SJCRH30 (cell line): Measurements from ENCODE around the gene TNFAIP2. TPM values are rescaled to one million over a fixed set of nuclear protein-coding genes. Genes with fewer than 3 reads are reported as not detected.

Source experiments
- DNase-seq, 2 experiments: peaks; one replicate each; pipeline ENCODE4 v3.0.0-alpha.2; 2015 to 2020
- H3K27ac ChIP-seq: fragments of 250-450 bp; sonication (Bioruptor Pico); 2 replicates; pipeline ENCODE4 v1.5.1; 2020; ENCODE audit warnings: mild to moderate bottlenecking, moderate library complexity
- H3K27me3 ChIP-seq: fragments of 250-450 bp; sonication (Bioruptor Pico); 2 replicates; pipeline ENCODE4 v1.5.1; 2020; ENCODE audit warnings: mild to moderate bottlenecking, moderate library complexity
- H3K36me3 ChIP-seq: fragments of 250-450 bp; sonication (Bioruptor Pico); 2 replicates; pipeline ENCODE4 v1.5.1; 2020; ENCODE audit warnings: mild to moderate bottlenecking, moderate library complexity
- H3K4me1 ChIP-seq: fragments of 250-450 bp; sonication (Bioruptor Pico); 2 replicates; pipeline ENCODE4 v1.5.1; 2020; ENCODE audit warnings: mild to moderate bottlenecking, moderate library complexity
- H3K4me3 ChIP-seq: fragments of 250-450 bp; sonication (Bioruptor Pico); 2 replicates; pipeline ENCODE4 v1.5.1; 2020; ENCODE audit warnings: mild to moderate bottlenecking, moderate library complexity
- H3K9me3 ChIP-seq: fragments of 250-450 bp; sonication (Bioruptor Pico); replicated peaks from 2 replicates; pipeline ENCODE4 v1.5.1; 2020; ENCODE audit warnings: mild to moderate bottlenecking, moderate library complexity
- total RNA-seq: library from RNA; depleted of rRNA; stranded (reverse); fragments of >200 nt; shearing (Covaris generic); gene quantifications from 2 replicates; pipeline ENCODE4 v1.2.3, GENCODE V29; 2014

TNFAIP2 gene
- total RNA-seq, 1 experiment from 2014 or later = 5.9 TPM

DNA sequence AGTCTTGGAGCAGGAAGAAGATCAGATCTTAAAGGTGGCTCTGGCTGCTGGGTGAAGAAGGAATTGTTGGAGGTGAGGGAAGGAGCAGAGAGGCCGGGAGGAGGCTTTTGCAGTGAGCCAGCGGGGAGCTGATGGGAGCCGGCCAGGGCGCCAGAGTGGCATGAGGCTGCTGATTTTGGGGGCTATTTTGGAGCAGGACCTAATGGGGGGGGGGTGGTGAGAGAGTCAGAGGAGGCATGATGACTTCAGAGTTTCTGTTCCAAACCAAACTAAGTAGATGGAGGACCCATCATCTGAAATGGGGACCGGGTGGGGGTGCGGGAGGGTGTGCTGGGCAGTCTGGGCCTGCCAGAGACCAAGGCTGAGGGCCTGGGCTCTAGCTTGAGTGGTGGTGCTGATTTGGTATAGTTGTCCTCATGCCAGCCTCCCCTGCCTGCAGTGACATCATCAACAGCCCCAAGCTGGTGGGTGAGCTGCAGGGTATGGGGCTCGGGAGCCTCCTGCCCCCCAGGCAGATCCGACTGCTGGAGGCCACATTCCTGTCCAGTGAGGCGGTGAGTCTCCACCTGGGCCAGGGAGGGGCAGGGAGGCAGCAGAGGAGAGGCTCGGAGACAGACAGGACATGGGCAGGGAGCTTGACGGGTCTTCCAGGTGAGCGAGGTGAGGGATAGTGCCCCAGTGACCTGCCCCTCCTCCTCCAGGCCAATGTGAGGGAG is 6.2 kb downstream of the TNFAIP2 start:
- Histone ChIP-seq H3K36me3 (no peaks in the 10 kb centered on the region), H3K9me3 (no peaks in the 10 kb centered on the region), H3K27me3 (no peaks in the 10 kb centered on the region), H3K4me1 (peaks cover 40% of the 10 kb centered on the region), H3K4me3 (no peak overlapping the region), H3K27ac (no peak overlapping the region)
- DNase-seq = no peak

DNA sequence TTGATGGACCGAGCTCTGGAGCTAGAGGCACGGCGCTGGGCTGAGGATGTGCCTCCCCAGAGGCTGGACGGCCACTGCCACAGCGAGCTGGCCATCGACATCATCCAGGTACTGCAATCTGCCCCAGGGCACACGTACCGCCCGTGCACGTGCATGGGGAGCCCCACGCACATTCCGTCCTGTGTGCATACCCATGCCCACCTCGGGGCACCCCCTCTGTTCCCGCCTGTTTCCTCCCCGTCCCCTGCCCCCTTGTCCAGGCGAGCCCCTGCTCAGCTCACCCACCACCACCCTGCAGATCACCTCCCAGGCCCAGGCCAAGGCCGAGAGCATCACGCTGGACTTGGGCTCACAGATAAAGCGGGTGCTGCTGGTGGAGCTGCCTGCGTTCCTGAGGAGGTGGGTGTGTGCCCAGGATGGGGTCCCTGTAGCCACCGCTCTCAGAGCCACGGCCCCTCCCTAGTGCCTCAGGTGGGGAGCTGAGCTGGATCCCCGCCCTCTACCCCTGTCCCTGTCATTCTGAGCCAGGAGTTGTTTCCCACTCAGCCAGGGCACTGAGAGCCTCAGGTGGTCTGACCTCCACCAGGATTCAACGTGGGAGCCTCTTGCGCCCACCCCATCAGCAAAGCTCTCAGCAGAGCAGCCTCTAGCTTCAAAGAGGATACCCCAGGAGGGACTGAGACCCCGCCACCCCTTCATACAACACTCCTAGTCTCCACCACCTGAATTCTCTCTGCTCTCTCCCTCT is 6.9 kb downstream of the TNFAIP2 start:
- no peaks in the 10 kb centered on the region for H3K9me3 ChIP-seq
- peaks cover 40% of the 10 kb centered on the region for H3K4me1 ChIP-seq
- peak overlapping the region; percentile 25; the same call in 1 of the 2 replicates for H3K27ac ChIP-seq
- H3K36me3 ChIP-seq = no peaks in the 10 kb centered on the region
- H3K4me3 ChIP-seq = no peak overlapping the region
- no peaks in the 10 kb centered on the region for H3K27me3 ChIP-seq
- no peak for DNase-seq

DNA sequence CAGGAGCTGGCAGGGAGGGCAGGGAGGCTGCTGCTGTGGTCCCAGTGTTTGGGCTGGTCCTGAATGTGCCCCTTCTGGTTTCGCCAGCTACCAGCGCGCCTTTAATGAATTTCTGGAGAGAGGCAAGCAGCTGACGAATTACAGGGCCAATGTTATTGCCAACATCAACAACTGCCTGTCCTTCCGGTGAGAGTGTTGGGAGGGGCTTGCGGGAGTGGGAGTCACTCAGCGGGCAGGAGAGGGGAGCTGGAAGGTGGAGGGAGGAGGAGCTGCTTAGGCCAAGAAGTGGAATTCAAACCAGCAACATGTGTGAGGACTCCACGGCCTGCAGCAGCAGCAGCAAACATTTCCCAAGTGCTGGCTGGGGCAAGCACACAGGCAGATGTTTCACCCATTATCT is 7.7 kb downstream of the TNFAIP2 start:
- Histone ChIP-seq H3K27me3 (no peaks in the 10 kb centered on the region), H3K9me3 (no peaks in the 10 kb centered on the region), H3K4me1 (peaks cover 41% of the 10 kb centered on the region), H3K27ac (peak overlapping the region; percentile 25; the same call in 1 of the 2 replicates), H3K36me3 (no peaks in the 10 kb centered on the region), H3K4me3 (no peak overlapping the region)
- DNase-seq = peak; percentile 75

DNA sequence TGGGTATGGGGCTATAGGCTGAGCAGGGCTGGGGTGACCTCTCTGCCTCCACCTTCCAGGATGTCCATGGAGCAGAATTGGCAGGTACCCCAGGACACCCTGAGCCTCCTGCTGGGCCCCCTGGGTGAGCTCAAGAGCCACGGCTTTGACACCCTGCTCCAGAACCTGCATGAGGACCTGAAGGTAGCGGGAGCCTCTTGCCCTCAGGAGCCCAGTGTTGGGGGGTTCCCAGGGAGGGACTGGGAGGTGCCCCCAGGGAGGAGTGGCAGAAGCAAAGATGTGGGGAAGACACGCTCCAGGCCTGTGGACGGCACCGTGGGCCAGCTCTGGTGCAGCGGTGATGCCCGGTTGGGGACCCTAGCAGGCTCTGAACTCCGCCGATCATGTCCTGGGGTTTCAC is 8.3 kb downstream of the TNFAIP2 start:
- H3K9me3 ChIP-seq = no peaks in the 10 kb centered on the region

DNA sequence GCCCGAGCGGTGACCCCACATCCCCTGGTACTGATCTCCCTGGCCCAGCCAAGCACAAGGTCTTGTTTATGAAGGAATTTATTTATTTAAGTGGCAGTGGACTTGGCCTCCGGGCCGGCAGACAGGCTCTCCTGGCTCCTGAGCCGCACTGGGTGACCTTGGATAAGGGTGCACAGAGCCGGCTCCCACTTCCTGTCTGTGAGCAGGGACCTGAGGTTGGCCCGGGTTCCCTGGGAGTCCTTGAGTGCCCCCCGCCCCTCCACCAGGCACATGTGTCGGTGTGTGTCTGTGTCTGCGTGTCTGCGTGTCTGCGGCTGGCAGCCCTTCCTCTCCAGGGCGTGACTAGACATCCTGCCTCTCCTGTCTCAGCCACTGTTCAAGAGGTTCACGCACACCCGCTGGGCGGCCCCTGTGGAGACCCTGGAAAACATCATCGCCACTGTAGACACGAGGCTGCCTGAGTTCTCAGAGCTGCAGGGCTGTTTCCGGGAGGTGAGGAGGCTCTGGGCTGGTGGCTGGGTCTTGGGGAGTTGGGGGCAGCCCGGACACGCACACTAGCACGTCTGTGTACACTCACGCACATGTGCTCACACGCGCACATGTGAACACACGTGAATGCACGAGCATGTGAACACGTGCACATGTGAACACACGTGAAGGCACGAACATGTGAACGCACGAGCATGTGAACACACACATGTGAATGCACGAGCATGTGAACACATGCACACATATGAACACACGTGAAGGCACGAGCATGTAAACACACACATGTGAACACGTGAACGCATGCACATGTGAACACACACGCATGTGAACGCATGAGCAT is 9.3 kb downstream of the TNFAIP2 start:
- peaks cover 49% of the 10 kb centered on the region for H3K4me1 ChIP-seq
- peak overlapping the region; percentile 20; the same call in 1 of the 2 replicates for H3K27ac ChIP-seq
- H3K9me3 ChIP-seq = no peaks in the 10 kb centered on the region
- DNase-seq = peak; percentile 47 to 52
- no peak overlapping the region for H3K4me3 ChIP-seq
- no peaks in the 10 kb centered on the region for H3K36me3 ChIP-seq
- H3K27me3 ChIP-seq = no peaks in the 10 kb centered on the region

More for the DNA sequence above, 8.3 kb downstream of the TNFAIP2 start:
- Histone ChIP-seq H3K27me3 (no peaks in the 10 kb centered on the region), H3K36me3 (no peaks in the 10 kb centered on the region), H3K4me3 (no peak overlapping the region), H3K27ac (no peak overlapping the region), H3K4me1 (peaks cover 44% of the 10 kb centered on the region)
- no peak for DNase-seq

DNA sequence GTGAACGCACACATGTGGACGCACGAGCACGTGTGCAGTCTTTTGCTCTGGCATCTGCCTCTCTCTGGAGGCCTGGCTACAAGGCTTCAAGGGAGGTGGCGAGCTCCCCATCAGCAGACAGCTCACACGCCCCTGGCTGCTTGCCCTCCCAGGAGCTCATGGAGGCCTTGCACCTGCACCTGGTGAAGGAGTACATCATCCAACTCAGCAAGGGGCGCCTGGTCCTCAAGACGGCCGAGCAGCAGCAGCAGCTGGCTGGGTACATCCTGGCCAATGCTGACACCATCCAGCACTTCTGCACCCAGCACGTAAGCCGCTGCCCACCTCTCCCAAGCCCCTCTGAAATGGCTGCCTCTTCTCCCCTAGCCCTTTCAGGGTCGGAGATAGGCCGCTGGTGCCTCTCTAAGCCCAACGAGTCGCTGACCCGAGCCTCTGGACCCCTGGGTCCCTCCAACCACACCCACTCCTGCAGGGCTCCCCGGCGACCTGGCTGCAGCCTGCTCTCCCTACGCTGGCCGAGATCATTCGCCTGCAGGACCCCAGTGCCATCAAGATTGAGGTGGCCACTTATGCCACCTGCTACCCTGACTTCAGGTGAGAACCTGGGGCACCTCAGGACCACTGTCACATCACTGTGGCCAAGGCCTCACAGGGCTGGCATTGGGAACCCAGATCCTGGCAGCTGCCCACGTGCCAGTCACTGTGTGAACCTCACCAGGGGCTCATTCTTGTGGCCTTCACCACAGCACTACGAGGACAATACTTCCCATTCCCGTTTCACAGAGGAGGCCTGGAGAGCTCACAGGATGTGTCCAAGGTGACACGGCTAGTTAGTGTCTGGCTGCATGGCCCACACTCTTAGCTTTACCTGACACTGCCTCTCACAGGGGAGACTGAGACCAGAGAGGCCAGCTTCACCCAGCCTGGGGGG is 10.2 kb downstream of the TNFAIP2 start:
- Histone ChIP-seq H3K36me3 (no peaks in the 10 kb centered on the region), H3K4me1 (peaks cover 49% of the 10 kb centered on the region), H3K27ac (no peak overlapping the region), H3K9me3 (no peaks in the 10 kb centered on the region), H3K4me3 (no peak overlapping the region), H3K27me3 (no peaks in the 10 kb centered on the region)
- DNase-seq = no peak

DNA sequence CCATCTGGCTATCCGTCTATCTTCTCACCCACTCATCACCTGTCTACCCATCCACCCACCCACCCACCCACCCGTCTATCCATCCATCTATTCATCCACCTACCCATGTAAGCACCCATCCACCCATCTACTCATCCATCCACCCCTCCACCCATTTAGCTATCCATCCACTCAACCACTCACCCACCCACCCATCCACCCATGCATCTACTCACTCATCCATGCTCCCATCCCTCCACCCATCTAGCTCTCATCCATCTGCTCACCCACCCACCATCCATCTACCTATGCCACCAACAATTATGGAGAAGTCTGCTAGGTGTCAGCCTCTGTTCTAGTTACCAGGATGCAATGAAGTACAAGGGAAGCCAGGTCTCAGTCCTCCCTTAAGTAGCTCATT is 11.1 kb downstream of the TNFAIP2 start:
- Histone ChIP-seq H3K9me3 (no peaks in the 10 kb centered on the region), H3K36me3 (no peaks in the 10 kb centered on the region), H3K4me3 (no peak overlapping the region), H3K27ac (no peak overlapping the region), H3K4me1 (peaks cover 40% of the 10 kb centered on the region), H3K27me3 (no peaks in the 10 kb centered on the region)
- DNase-seq = no peak

DNA sequence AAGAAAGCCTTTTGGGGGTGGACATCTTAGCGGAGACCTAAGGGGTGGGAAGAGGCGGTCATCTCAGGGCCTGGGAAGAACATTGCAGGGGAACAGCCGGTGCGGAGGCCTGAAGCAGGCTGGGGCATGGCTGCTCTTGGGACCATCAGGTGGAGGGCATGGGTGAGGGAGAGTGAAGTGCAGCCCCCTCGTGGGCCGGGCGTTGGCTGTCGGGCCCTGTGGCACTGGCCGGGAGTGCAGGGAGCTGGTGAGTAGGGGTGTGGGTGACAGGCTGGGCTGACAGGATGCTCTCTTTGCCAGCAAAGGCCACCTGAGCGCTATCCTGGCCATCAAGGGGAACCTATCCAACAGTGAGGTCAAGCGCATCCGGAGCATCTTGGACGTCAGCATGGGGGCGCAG is 11.7 kb downstream of the TNFAIP2 start:
- H3K27me3 ChIP-seq = no peaks in the 10 kb centered on the region
- H3K36me3 ChIP-seq = no peaks in the 10 kb centered on the region
- no peaks in the 10 kb centered on the region for H3K9me3 ChIP-seq

DNA sequence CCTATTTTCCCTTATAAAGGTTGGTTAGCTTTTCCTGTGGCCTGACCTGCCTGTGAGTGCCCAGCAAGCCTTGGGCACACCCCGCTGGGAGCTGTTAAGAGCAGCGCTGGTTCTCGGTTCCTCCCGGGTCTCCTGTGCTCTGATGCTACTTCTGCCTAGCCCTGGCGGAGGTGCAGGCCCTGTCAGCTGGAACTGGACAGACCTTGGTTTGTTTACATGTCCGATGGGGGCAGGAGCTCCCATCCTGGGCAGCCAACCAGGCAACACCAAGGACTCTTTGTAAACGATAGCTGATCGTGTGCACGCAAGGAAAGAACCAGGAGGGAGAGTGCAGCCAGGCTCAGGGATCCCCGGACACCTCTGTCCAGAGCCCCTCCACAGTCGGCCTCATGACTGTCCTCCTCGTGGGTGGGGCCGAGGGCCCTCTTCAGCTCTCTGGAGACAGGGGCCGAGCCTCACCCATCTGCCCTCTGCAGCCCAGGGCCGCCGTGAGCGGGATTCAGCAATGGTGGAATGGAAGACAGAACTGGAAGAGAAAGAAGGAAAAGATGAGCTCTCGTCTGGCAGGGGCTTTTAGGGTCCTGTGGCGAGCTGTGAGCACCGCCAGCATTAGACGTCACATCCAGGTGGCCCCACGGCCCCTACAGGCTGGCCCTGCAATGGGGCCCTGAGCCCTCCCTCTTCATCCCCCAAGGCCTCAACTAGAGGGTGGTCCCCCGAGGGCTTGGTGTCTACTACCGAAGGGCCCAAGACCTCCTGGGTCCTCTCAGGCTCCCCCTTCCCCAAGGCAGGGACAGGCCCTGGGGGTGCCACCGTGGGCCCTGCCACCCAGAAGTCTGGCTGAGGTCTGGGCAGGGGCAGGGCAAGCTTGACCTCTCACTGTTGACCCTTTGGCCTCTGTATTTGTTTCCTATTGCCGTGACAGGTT is 12.3 kb downstream of the TNFAIP2 start:
- Histone ChIP-seq H3K4me3 (no peak overlapping the region), H3K4me1 (peaks cover 30% of the 10 kb centered on the region), H3K27me3 (no peaks in the 10 kb centered on the region; the same call in 1 of the 2 replicates), H3K9me3 (no peaks in the 10 kb centered on the region), H3K27ac (no peak overlapping the region), H3K36me3 (no peaks in the 10 kb centered on the region)
- DNase-seq = no peak

More for the DNA sequence above, 11.7 kb downstream of the TNFAIP2 start:
- peaks cover 35% of the 10 kb centered on the region for H3K4me1 ChIP-seq
- no peak for DNase-seq
- no peak overlapping the region for H3K4me3 ChIP-seq
- H3K27ac ChIP-seq = no peak overlapping the region

DNA sequence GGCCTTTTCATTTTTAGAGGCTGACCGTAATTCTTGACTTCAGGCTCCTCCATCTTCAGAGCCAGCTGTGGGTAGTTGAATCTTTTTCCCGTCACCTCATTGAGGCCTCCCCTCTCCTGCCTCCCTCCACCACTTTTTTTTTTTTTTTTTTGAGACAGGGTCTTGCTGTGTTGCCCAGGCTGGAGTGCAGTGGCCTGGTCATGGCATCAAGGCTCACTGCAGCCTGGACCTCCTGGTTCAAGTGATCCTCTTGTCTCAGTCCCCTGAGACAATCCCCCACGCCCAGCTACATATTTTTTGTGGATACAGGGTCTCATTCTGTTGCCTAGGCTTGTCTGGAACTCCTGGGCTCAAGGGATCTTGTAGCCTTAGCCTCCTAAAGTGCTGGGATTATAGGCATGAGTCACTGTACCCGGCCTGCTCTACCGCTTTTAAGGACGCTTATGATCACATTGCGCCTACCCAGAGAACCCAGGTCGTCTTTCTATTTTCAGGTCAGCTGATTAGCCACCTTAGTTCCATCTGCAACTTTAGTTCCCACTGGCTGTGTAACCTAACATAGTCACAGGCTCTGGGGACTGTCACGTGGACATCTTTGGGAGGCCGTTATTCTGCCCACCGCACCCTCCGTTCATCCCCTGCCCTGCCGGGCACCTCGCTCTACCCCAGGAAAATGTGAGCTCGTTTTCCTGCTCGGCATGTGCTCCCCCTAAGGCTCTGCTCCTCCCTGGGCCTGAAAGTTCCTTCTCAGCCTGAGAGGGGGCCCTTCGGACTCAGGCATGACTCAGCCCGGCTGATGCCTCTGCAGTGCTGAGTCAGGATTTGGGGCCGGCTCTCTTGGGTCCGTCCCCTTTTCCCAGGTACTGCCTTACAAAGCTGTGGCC is 13.4 kb downstream of the TNFAIP2 start:
- peak; percentile 57 to 76 for DNase-seq
- Histone ChIP-seq H3K9me3 (no peaks in the 10 kb centered on the region), H3K4me1 (peaks cover 22% of the 10 kb centered on the region; the same call in 1 of the 2 replicates), H3K4me3 (peak overlapping the region; percentile 22), H3K27me3 (no peaks in the 10 kb centered on the region; the same call in 1 of the 2 replicates), H3K27ac (peak overlapping the region; percentile 47), H3K36me3 (no peaks in the 10 kb centered on the region)

DNA sequence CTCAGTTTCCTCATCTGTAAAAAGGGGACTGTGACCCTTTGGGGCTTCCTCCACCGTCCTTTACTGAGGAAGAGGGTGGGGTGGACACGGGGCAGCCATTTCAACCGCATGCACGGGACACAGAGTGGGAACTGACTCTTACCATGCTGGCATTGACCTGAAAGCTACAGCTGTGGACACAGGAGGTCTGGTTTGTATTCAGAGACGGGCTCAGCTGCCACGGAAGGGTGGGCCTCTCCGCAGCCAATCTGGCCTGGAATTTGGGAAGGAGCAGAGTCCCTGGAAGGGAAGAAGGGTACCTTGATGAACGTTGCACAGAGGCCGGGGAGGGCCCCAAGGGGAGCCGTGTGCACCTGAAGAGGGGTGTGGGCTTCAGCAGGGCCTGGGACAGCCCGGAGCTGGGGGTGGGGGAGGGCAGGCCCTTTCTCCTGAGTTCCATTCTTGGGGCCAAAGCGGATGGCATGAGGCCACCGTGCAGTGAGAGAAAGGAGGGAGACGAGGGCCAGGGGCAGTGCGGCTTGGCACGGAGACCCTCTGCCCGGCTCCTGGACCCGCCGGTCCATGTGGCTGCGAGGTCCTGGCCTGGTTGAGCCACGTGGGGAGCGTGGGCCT is 14.5 kb downstream of the TNFAIP2 start:
- Histone ChIP-seq H3K36me3 (no peaks in the 10 kb centered on the region), H3K4me1 (peaks cover 14% of the 10 kb centered on the region), H3K4me3 (no peak overlapping the region), H3K27me3 (no peaks in the 10 kb centered on the region; the same call in 1 of the 2 replicates), H3K27ac (no peak overlapping the region), H3K9me3 (no peaks in the 10 kb centered on the region)
- no peak for DNase-seq
